ENCODE results near the gene KNDC1.

KNDC1 gene

GRCh38 chr10:133177380-133178157, 17.6 kb downstream of the KNDC1 start:
- no peak for DNase-seq (ENCODE audit: low read depth in 3 of 3)

GRCh38 chr10:133178357-133179127, 18.5 kb downstream of the KNDC1 start:
- no peak for DNase-seq (ENCODE audit: low read depth in 3 of 3)

GRCh38 chr10:133179128-133179520, 19.1 kb downstream of the KNDC1 start:
- no peak for DNase-seq (ENCODE audit: low read depth in 3 of 3)

GRCh38 chr10:133179651-133180050, 19.6 kb downstream of the KNDC1 start:
- DNase-seq (ENCODE audit: low read depth in 3 of 3): no peak

- no peak for DNase-seq (ENCODE audit: low read depth in 3 of 3)
These were observed 20.4 kb downstream of the KNDC1 start for GRCh38 chr10:133180192-133180964.

- DNase-seq (ENCODE audit: low read depth in 3 of 3): no peak
These were observed 21.1 kb downstream of the KNDC1 start for GRCh38 chr10:133180965-133181639.

- no peak for DNase-seq (ENCODE audit: low read depth in 3 of 3)
These were observed 22.2 kb downstream of the KNDC1 start for GRCh38 chr10:133182190-133182589.

- no peak for DNase-seq (ENCODE audit: low read depth in 3 of 3)
These were observed 23.0 kb downstream of the KNDC1 start for GRCh38 chr10:133182791-133183645.

- no peak for DNase-seq (ENCODE audit: low read depth in 3 of 3)
These were observed 23.8 kb downstream of the KNDC1 start for GRCh38 chr10:133183646-133184378.

GRCh38 chr10:133184591-133185244, 24.7 kb downstream of the KNDC1 start:
- DNase-seq (ENCODE audit: low read depth in 3 of 3): no peak

GRCh38 chr10:133185421-133185820, 25.4 kb downstream of the KNDC1 start:
- no peak for DNase-seq (ENCODE audit: low read depth in 3 of 3)

- no peak for DNase-seq (ENCODE audit: low read depth in 3 of 3)
These were observed 25.9 kb downstream of the KNDC1 start for GRCh38 chr10:133185916-133186315.

- no peak for DNase-seq (ENCODE audit: low read depth in 3 of 3)
These were observed 26.5 kb downstream of the KNDC1 start for GRCh38 chr10:133186416-133187090.

- no peak for DNase-seq (ENCODE audit: low read depth in 3 of 3)
These were observed 27.3 kb downstream of the KNDC1 start for GRCh38 chr10:133187091-133187905.

- DNase-seq (ENCODE audit: low read depth in 3 of 3): no peak
These were observed 28.1 kb downstream of the KNDC1 start for GRCh38 chr10:133187906-133188681.

- no peak for DNase-seq (ENCODE audit: low read depth in 3 of 3)
These were observed 29.2 kb downstream of the KNDC1 start for GRCh38 chr10:133189256-133189655.

GRCh38 chr10:133189726-133190125, 29.7 kb downstream of the KNDC1 start:
- no peak for DNase-seq (ENCODE audit: low read depth in 3 of 3)

Measured in stimulated activated CD4-positive, alpha-beta T cell treated with anti-CD3 and anti-CD28 coated beads, TNF-alpha, amount 100 ng/mL, for 24 hours (primary cell).